Muscle of arm (tissue), 14 donors: ENCODE results near the gene ZNF439. TPM values are rescaled to one million over a fixed set of nuclear protein-coding genes. Genes with fewer than 3 reads are reported as not detected.
"Not testable (repeated sequence)": the region's sequence is repeated elsewhere in the genome, so short reads cannot be mapped to it uniquely, and the experiment has no call there.

Experiments
- DNase-seq: peaks from one replicate; pipeline ENCODE4 v3.0.0-alpha.2; 2013
- long read RNA-seq, 11 donors: transcript quantifications; one replicate each; lab custom pipeline, GENCODE V29; 2026
- polyA plus RNA-seq, 12 donors: library from polyadenylated mRNA; unstranded; fragments of 120-200 nt; gene quantifications; one replicate each; pipeline ENCODE4 v1.2.1, GENCODE V29; 2013; ENCODE audit not compliant: insufficient read length in 12 of 12

Gene ZNF439
- polyA plus RNA-seq = 10 to 100 TPM in 1 of 12 donors, 1 to 10 TPM in 10, not detected in 1; 2.9 to 11.7 (median 5.5) TPM
- long read RNA-seq, donor 1, partial matches to known transcripts = 0 of 3 reads
- long read RNA-seq, donor 1, other reads (novel, unspliced or antisense) = 0 of 3 reads
- long read RNA-seq, donor 2 = 0 reads
- long read RNA-seq, donor 3, partial matches to known transcripts = 0 of 1 reads
- long read RNA-seq, donor 3, other reads (novel, unspliced or antisense) = 0 of 1 reads
- long read RNA-seq, donor 4 = 0 reads
- long read RNA-seq, donor 5 = 0 reads
- long read RNA-seq, donor 6, partial matches to known transcripts = 0 of 1 reads
- long read RNA-seq, donor 6, other reads (novel, unspliced or antisense) = 0 of 1 reads
- long read RNA-seq, donor 7 = 0 reads
- long read RNA-seq, donor 8, partial matches to known transcripts = 0 of 2 reads
- long read RNA-seq, donor 8, other reads (novel, unspliced or antisense) = 0 of 2 reads
- long read RNA-seq, donor 9 = 0 reads
- long read RNA-seq, donor 10 = 0 reads
- long read RNA-seq, donor 11, partial matches to known transcripts = 0 of 1 reads
- long read RNA-seq, donor 11, other reads (novel, unspliced or antisense) = 0 of 1 reads

DNA sequence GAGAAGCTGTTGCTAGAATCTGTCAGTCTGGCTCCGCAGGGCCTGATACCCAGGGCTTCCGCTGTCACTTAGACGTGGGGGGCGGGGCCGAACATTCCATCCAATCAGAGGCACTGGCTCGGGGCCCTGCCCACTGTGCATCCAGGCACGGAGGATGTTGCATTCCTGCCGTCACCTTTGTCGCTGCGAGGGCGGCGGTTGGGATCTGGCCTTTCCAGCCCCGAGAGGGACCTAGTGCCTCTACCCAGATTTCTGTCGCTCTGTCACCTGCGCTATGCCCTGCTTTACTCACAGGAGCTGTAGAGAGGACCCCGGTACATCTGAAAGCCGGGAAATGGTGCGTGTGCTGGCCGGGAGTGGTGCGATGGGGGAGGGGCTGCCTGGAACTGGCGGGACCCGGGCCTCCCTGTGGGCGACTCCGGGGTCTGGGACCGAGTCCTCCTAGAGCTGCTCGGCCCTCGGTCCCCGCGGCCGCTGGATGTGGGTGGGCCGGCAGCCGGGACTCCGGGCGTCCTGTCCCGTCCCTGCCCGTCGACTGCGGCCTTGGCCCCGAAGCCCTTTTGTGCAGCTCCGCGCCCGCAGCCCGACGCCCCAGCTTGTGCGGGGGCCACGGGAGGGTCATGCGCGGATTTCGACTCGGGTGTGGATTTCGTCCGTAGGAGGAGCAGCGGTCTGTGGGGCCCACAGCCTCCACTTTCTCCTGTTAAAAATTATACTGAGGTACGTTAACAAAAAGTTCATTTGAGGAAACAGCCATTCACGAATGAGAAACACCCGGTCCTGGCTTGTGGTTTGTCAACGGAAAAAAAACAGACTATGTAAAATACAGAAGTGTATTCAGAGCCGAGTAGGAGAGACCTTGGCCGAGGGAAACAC is at the start of gene ZNF439:
ZNF439 (plus strand) TSS at position 133 of the 876 bp plus-strand sequence; CDS start at position 275, 142 bp downstream.
- DNase-seq = peak; percentile 82

- no peak for DNase-seq
These were observed 42.0 kb upstream of the ZNF439 start for GRCh38 chr19:11806354-11807098.

DNA sequence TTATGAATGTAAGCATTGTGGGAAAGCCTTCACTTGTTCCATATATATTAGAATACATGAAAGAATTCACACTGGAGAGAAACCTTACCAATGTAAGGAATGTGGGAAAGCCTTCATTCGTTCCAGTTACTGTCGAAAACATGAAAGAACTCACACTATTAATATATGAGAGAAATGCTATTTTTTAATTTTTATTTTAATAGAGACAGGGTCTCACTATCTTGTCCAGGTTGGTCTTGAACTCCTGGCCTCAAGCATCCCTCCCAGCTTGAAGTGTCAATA is 41.5 kb upstream of the ZNF439 start:
- no peak for DNase-seq

- DNase-seq = no peak
These were observed 34.9 kb upstream of the ZNF439 start for GRCh38 chr19:11813703-11814028.

DNA sequence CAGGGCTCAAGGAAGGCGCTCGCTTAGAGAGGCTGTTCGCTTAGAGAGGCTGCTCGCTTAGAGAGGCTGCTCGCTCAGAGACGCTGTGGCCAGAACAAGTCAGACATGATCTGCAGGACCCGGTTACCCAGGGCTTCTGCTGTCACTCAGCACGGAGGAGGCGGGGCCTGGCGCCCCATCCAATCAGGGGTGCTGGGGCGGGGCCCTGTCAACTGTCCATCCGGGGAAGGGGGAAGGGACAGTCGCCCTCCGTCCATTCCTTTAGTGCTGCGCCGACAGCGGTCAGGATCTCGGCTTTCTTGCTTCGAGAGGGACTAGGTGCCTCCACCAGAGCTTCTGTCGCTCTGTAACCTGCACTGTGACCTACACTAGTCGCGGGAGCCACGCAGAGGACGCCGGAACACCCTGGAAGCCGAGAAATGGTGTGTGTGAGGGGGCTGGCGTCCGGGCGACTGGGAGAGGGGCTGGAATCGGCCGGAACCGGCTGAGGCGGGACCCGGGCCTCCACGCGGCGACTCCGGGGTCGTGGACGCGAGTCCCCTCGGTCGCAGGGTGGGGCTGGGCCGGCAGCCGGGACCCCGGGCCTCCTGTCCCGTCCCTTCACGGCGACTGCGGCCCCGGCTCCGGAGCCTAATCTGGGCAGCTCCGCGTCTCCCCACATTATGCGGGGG is 34.4 kb upstream of the ZNF439 start, which contains the start of gene ZNF440:
ZNF440 (plus strand) TSS at position 245 of the 671 bp plus-strand sequence; CDS start at position 420, 175 bp downstream.
- peak; percentile 97 for DNase-seq

- peak; percentile 21 for DNase-seq
These were observed 33.9 kb upstream of the ZNF439 start for GRCh38 chr19:11814700-11815035.

- no peak for DNase-seq
These were observed 26.9 kb upstream of the ZNF439 start for GRCh38 chr19:11821474-11822109.

GRCh38 chr19:11828957-11829876 is 19.3 kb upstream of the ZNF439 start:
- not testable (repeated sequence) for DNase-seq

GRCh38 chr19:11832253-11832912 is 16.1 kb upstream of the ZNF439 start:
- no peak for DNase-seq

GRCh38 chr19:11833541-11833940 is 15.0 kb upstream of the ZNF439 start:
- no peak for DNase-seq

DNA sequence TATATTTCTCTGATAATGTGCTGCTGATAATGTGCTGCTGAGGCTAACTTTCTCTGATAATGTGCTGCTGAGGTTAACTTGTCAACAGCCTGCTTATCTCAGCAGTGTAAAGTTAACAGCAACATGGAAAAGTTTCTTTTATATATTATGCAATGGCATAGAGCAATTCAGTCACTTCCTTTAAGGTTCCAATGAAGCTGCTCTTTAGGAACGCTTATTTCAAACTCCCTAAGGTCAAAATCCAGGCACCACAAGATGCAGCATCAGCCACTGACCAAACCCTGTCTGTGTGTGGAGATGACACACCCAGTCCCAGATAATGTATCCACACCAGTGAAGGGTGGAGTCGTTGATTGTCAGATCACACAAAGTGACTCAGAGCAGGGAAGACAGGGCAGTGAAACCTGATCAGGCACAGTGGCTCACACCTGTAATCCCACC is 12.9 kb upstream of the ZNF439 start:
- DNase-seq = not testable (repeated sequence)

DNA sequence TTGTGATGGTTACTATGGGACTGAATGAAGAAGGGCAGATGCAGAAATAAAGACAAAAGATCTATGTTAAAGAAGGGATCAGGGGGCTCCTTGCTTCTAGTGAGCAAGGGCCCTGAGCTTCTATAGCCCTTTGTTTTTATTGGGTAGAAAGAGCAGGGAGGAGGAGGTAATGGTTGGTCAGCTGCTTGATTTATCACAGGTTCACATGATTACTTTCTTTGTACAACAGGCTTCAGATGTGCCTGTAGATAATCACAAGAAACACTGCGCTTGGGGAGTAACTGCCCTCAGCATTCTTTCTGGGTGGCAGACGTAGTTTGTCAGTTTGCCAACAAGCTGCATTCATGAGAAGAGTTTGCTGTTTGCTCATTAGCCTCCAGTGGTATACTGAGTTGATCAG is 4.8 kb upstream of the ZNF439 start:
- DNase-seq = no peak

- not testable (repeated sequence) for DNase-seq
These were observed 911 bp upstream of the ZNF439 start for GRCh38 chr19:11847615-11848014.

- no peak for DNase-seq
These were observed 329 bp upstream of the ZNF439 start for GRCh38 chr19:11848200-11848593.

DNA sequence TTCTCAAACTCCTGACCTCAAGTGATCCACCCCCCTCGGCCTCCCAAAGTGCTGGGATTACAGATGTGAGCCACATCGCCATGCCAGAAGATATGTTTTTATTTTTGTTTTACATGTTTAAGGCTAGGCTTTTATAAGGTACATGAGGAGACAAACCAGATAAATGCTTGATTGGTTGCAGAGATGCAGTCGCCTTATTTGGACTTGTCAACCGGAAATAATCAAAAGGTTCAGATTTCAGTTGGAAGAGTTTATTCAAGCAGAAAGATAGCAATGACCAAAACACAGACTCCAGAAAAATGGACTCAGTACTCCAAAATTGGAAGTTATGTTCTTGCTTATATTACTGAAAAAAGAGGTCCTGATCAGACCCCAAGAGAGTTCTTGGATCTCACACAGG is 1.8 kb downstream of the ZNF439 start:
- not testable (repeated sequence) for DNase-seq

DNA sequence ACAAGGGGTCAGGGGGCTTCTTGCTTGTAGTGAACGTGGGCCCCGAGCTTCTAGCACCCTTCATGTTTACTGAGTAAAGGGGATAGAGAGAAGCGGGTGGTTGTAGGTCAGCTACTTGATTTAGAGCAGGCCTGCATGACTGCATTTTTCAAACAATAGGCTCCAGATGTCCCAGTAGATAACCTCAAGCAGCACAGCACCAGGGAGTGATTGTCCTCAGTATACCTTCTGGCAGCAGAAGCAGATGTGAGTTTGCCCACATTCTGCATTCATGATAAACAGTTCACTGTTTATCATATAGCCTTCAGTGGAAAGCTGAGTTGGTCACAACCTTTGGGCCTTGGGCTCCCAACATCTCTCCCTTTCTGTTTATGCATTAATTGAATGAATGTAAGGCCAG is 4.8 kb downstream of the ZNF439 start:
- DNase-seq = no peak

DNA sequence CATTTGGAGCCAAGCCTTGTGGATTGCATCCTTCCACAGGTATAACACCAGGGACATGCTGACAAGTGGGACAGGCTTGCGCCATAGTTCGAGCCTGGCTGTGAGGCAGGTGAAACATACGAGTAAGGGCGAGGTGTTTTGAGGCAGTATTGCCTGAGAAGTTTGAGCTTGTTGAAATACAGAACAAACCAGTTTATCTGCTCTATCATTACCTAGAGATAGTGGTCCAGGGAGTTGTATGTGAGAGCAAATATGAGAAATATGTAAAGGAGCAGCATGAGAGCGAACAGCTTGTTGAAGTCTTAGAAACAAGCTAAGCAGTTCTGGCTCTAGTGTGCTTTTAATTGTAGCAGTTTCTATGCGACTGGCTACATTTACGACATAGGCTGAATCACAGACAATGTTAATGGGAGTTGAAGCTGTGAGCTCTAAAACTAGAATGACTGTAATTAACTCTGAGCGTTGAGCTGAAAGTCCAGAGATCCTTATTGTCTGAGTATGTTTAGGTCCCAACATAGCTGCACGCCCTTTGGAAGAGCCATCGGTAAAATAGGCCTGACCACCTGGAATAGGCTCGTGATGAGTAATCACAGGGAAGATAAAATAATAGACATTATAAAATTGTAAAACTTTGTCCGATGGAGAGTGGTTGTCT is 8.2 kb downstream of the ZNF439 start:
- DNase-seq = no peak

GRCh38 chr19:11860721-11861120 is 12.2 kb downstream of the ZNF439 start:
- no peak for DNase-seq

GRCh38 chr19:11861301-11861700 is 12.8 kb downstream of the ZNF439 start:
- no peak for DNase-seq
